Adrenal gland (tissue), 12 donors: ENCODE measurements around the gene CCDC78. TPM values are rescaled to one million over a fixed set of nuclear protein-coding genes. Genes with fewer than 3 reads are reported as not detected.

ENCODE experiments used
- DNase-seq, 7 donors: peaks; one replicate each; pipeline ENCODE4 v3.0.0-alpha.2; 2019 to 2020
- H3K27ac ChIP-seq, 5 donors: fragments of 200-600 bp; sonication (generic) in 4 of 5; 1 replicate in 3 of 5; 2 replicates in 2 of 5; pipeline versions ENCODE4 v1.5.1 to v1.8.0; 2016 to 2020; ENCODE audit warnings: mild to moderate bottlenecking in 1 of 5
- H3K27me3 ChIP-seq: fragments of 200-600 bp; 2 replicates; pipeline ENCODE4 v1.8.0; 2021
- H3K36me3 ChIP-seq, 2 donors: fragments of 200-600 bp; replicated peaks in 1 of 2; 1 replicate in 1 of 2; 2 replicates in 1 of 2; pipeline versions ENCODE4 v1.5.1 to v1.8.0; 2018 to 2022
- H3K4me1 ChIP-seq, 2 donors: fragments of 200-600 bp; replicated peaks in 1 of 2; 1 replicate in 1 of 2; 2 replicates in 1 of 2; pipeline versions ENCODE4 v1.5.1 to v1.8.0; 2018 to 2021
- H3K4me3 ChIP-seq, 4 donors: fragments of 200-600 bp; sonication (generic) in 3 of 4; one replicate each; pipeline ENCODE4 v1.5.1; 2016 to 2018
- H3K9me3 ChIP-seq, 3 donors: fragments of 200-600 bp; sonication (generic) in 1 of 3; replicated peaks in 1 of 3; 1 replicate in 2 of 3; 2 replicates in 1 of 3; pipeline versions ENCODE4 v1.5.1 to v1.8.0; 2016 to 2021
- CTCF ChIP-seq, 6 experiments: fragments of 450-650 bp in 4 of 6; fragments of 200-600 bp in 2 of 6; sonication (generic) in 1 of 6; IDR thresholded peaks; 1 replicate in 5 of 6; 2 replicates in 1 of 6; pipeline versions ENCODE4 v1.5.1 to v1.8.0; 2016 to 2021; ENCODE audit warnings: antibody characterized with exemption in 6 of 6, mild to moderate bottlenecking in 2 of 6, moderate library complexity in 1 of 6
- POLR2A ChIP-seq, 2 donors: fragments of 450-650 bp; IDR thresholded peaks; one replicate each; pipeline ENCODE4 v1.6.1; 2017; ENCODE audit warnings: antibody characterized with exemption in 2 of 2, mild to moderate bottlenecking in 2 of 2, moderate library complexity in 1 of 2
- WGBS, 4 donors: extraction: QIAGEN DNeasy Blood & Tissue Kit in 2 of 4; methylation state at CpG; one replicate each; pipeline versions ENCODE4 v1.1.5 to v1.1.7; 2013 to 2017; 5-methylcytosine and 5-hydroxymethylcytosine counted together
- intact Hi-C, 2 donors: fragments of 100-400 bp; cut with DNase I; formaldehyde crosslinking; loops; one replicate each; pipeline versions ENCODE4 v1.14.1 to v1.15.0; 2022 to 2023
- polyA plus RNA-seq, 3 donors: library from polyadenylated mRNA; stranded (reverse); fragments of 200-250 nt in 2 of 3; fragments of 350-450 nt in 1 of 3; fragmentation: Illumina TruSeq in 1 of 3; extraction: RNeasy Lipid Tissue Mini Kit (QIAGEN cat#74804) in 1 of 3; gene quantifications; one replicate each; pipeline ENCODE4 v1.2.3, GENCODE V29; 2013 to 2014
- total RNA-seq, 9 donors: library from RNA; depleted of rRNA in 4 of 9; stranded (reverse); fragments of >200 nt in 4 of 9; fragments of 120-200 nt in 1 of 9; fragmentation: NEBNext Ultra II Directional in 1 of 9; extraction: Animal tissue kit (Norgen Biotek cat#: 25700) in 1 of 9; gene quantifications; one replicate each; pipeline versions ENCODE4 v1.1.0 to v1.2.4, GENCODE V29; 2013 to 2023
- donor health status: healthy with polysubstance abuse.
- donor health status: Bipolar disorder and iron deficiency.
- donor health status: DM: yes; HTN: yes; CAD: no.
- donor health status: DM: no; HTN: no; CAD: no.
- donor health status: DM: no; HTN: no; CAD: no.
- donor health status: DM: yes; HTN: yes; CAD: no.

CCDC78 gene
- total and polyA plus RNA-seq, 12 donors, result 0.17 to 49.9 (median 0.85) TPM; not detected in 2

DNA sequence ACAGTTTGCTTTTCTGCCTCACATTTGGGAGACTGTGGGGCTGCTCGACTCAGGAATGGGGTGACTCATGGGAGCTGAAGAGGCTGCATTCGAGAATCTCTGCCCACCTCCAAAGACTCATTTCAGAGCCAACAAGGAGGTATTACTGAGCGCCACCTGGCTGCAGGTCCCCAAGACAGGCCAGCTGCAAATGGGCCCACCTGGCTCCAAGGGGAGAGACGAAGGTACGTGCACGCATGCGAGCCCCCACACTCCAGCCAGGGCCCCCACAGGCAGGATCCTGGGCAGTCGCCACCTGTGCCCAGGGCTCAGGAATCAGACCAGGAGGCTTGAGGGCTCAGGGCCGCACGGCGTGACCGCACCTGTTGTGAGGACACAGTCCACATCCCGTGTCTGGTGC lies 6.7 kb upstream of the CCDC78 start:
- 68 to 95% (median 91%) methylated on average over 5 to 13 of the region's 13 CpGs; no CpG with 5 or more reads in 1 of the 4 donors for WGBS, 4 donors
- Histone ChIP-seq H3K4me1 (peaks cover 7 to 9% of the 10 kb centered on the region in 2 donors), H3K9me3 (no peaks in the 10 kb centered on the region), H3K27ac (no peak overlapping the region), H3K27me3 (no peaks in the 10 kb centered on the region), H3K4me3 (no peak overlapping the region), H3K36me3 (peaks cover 0 to 56% of the 10 kb centered on the region in 2 donors)
- intact Hi-C loops, result no loop called here
- TF ChIP-seq POLR2A (IDR thresholded peaks at IDR 0.05), result no peak
- TF ChIP-seq CTCF (IDR thresholded peaks at IDR 0.05), result no peak
- DNase-seq, result peak in 1 of 7 donors; percentile 8

DNA sequence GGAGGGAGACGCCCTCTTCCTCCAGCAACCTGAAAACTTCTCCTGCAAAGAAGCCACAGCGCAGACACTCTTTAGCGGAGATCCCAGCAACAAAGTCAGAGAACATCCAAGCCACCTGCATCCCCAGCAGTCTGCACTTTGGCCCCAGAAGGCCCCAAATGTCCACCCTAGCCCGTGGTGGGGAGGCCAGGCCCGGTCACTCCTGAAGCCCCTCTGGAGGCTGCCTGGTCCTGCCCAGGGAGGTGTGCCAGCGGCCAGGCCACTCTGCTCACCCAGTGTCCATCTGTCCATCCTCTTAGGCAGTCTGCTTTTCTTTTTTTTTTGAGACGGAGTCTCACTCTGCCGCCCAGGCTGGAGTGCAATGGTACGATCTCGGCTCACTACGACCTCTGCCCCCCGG lies 6.1 kb upstream of the CCDC78 start:
- intact Hi-C loops, result no loop called here
- Histone ChIP-seq H3K27me3 (no peaks in the 10 kb centered on the region), H3K9me3 (no peaks in the 10 kb centered on the region), H3K4me1 (peaks cover 13 to 15% of the 10 kb centered on the region in 2 donors), H3K36me3 (peaks cover 0 to 56% of the 10 kb centered on the region in 2 donors), H3K4me3 (no peak overlapping the region), H3K27ac (no peak overlapping the region)
- WGBS, 4 donors, result 93 to 98% (median 96%) methylated on average over 10 to 12 of the region's 12 CpGs
- DNase-seq, result no peak
- TF ChIP-seq POLR2A (IDR thresholded peaks at IDR 0.05) (no peak), CTCF (IDR thresholded peaks at IDR 0.05) (no peak)

DNA sequence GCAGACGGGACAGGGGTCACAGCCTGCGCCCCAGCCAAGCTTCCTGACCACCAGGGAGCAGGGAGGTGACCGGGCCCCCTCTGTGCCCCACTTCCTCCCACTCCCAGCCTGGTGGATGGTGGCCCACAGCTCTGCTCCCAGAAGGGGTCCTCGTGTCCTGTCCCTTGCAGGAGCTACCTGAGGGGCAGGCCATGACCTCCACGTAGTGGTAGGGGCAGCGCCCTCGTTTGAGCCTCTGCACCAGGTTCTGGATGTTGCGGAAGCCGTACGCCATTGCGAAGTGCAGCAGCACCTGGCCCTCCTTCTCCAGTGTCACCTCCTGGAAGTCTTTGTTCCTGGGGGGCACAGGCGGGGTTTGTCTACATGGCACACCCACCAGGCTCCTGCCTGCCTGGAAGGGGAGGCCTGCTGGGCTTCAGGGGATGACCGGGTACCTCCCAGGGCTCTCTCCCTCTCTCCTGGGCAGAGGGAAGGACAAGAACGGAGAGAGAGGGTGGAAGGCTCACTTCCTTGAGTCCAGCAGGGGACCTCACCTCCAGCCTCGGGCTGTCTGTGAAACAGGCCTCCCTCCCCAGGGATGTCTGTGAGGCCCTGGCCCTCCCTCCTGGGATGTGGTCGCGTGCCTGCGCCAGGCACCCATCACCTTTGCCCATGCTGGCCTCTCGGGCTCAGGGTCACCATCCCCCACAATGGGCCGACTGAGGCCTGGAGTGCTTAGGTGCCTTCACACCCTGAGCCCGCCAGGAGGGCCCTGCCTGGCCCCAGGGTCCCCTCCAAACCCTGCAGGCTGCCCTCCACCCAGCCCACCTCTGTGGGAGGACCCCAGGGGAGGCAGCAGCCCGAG lies 4.6 kb upstream of the CCDC78 start:
- peaks cover 16 to 19% of the 10 kb centered on the region in 2 donors for H3K4me1 ChIP-seq
- no peak overlapping the region for H3K4me3 ChIP-seq
- peak in 1 of 7 donors; percentile 7 for DNase-seq
- H3K36me3 ChIP-seq, result peaks cover 0 to 42% of the 10 kb centered on the region in 2 donors
- H3K27me3 ChIP-seq, result no peaks in the 10 kb centered on the region
- intact Hi-C loops, result no loop called here
- TF ChIP-seq POLR2A (IDR thresholded peaks at IDR 0.05), result no peak
- no peak for TF ChIP-seq CTCF (IDR thresholded peaks at IDR 0.05)
- no peak overlapping the region for H3K27ac ChIP-seq
- 87 to 94% (median 90%) methylated on average over 3 to 22 of the region's 22 CpGs for WGBS, 4 donors
- no peaks in the 10 kb centered on the region for H3K9me3 ChIP-seq

- no peaks in the 10 kb centered on the region for H3K27me3 ChIP-seq
- peak in 2 of 7 donors; percentile 10 to 23 for DNase-seq
- 86 to 92% (median 88%) methylated on average over 11 to 37 of the region's 37 CpGs for WGBS, 4 donors
- peaks cover 0 to 33% of the 10 kb centered on the region in 2 donors for H3K36me3 ChIP-seq
- no peak for TF ChIP-seq CTCF (IDR thresholded peaks at IDR 0.05)
- TF ChIP-seq POLR2A (IDR thresholded peaks at IDR 0.05), result no peak
- H3K4me1 ChIP-seq, result peaks cover 16 to 19% of the 10 kb centered on the region in 2 donors
- H3K9me3 ChIP-seq, result no peaks in the 10 kb centered on the region
- no peak overlapping the region for H3K4me3 ChIP-seq
- intact Hi-C loops, result no loop called here
- H3K27ac ChIP-seq, result no peak overlapping the region
Measured at GRCh38 chr16:729768-730665, 3.8 kb upstream of the CCDC78 start.
